Ovary (tissue), 9 donors: Measurements from ENCODE around the gene MTERF4. TPM values are rescaled to one million over a fixed set of nuclear protein-coding genes. Genes with fewer than 3 reads are reported as not detected.

ENCODE experiments used
- DNase-seq, 5 donors: peaks; one replicate each; pipeline ENCODE4 v3.0.0-alpha.2; 2019 to 2020
- H3K27ac ChIP-seq, 2 donors: fragments of 200-600 bp; one replicate each; pipeline versions ENCODE4 v1.5.1 to v1.8.0; 2019 to 2022
- H3K27me3 ChIP-seq: fragments of 200-600 bp; one replicate; pipeline ENCODE4 v1.8.0; 2022
- H3K36me3 ChIP-seq: fragments of 200-600 bp; sonication (generic); one replicate; pipeline ENCODE4 v1.5.1; 2019
- H3K4me1 ChIP-seq: one replicate; pipeline ENCODE4 v1.8.1; 2013; ENCODE audit warnings: mild to moderate bottlenecking, moderate library complexity; ENCODE audit not compliant: insufficient read depth
- H3K4me3 ChIP-seq: fragments of 200-600 bp; sonication (generic); one replicate; pipeline ENCODE4 v1.5.1; 2017
- H3K9me3 ChIP-seq, 2 donors: fragments of 200-600 bp in 1 of 2; sonication (generic) in 1 of 2; one replicate each; pipeline versions ENCODE4 v1.5.1 to v1.8.1; 2013 to 2019; ENCODE audit warnings: mild to moderate bottlenecking in 1 of 2, moderate library complexity in 1 of 2
- EP300 ChIP-seq: sonication (generic); formaldehyde crosslinking; IDR thresholded peaks from one replicate; pipeline ENCODE4 v1.6.1; 2017; ENCODE audit warnings: antibody characterized with exemption
- POLR2A ChIP-seq: fragments of 450-650 bp; IDR thresholded peaks from one replicate; pipeline ENCODE4 v1.6.1; 2017; ENCODE audit warnings: antibody characterized with exemption, mild to moderate bottlenecking, moderate library complexity
- WGBS, 3 donors: extraction: QIAGEN DNeasy Blood & Tissue Kit in 1 of 3; methylation state at CpG; one replicate each; pipeline versions ENCODE4 v1.1.5 to v1.1.7; 2013 to 2017; 5-methylcytosine and 5-hydroxymethylcytosine counted together
- intact Hi-C, 4 donors: fragments of 100-400 bp; cut with DNase I; formaldehyde crosslinking; loops; one replicate each; pipeline versions ENCODE4 v1.11.0 to v1.15.1; 2022 to 2023
- polyA plus RNA-seq, 2 donors: library from polyadenylated mRNA; stranded (reverse); fragments of 200-250 nt in 1 of 2; fragments of 350-450 nt in 1 of 2; fragmentation: Illumina TruSeq in 1 of 2; extraction: RNeasy Lipid Tissue Mini Kit (QIAGEN cat#74804) in 1 of 2; gene quantifications; one replicate each; pipeline ENCODE4 v1.2.3, GENCODE V29; 2013 to 2014
- total RNA-seq, 7 donors: library from RNA; depleted of rRNA in 2 of 7; stranded (reverse); fragments of >200 nt in 2 of 7; fragmentation: NEBNext Ultra II Directional in 3 of 7; extraction: Animal tissue kit (Norgen Biotek cat#: 25700) in 3 of 7; gene quantifications; one replicate each; pipeline versions ENCODE4 v1.1.0 to v1.2.4, GENCODE V29; 2016 to 2023
- TF ChIP-seq, protein P1 (sequence below), 3 donors: fragments of 450-650 bp in 2 of 3; fragments of 200-600 bp in 1 of 3; IDR thresholded peaks; one replicate each; pipeline versions ENCODE4 v1.5.1 to v1.8.0; 2016 to 2022; ENCODE audit warnings: antibody characterized with exemption in 3 of 3, mild to moderate bottlenecking in 1 of 3
- donor health status: DM: no; HTN: no; CAD: no; lungs with moderate emphysema.
- donor health status: DM: no; HTN: no; CAD: no.
- donor health status: Bipolar disorder and iron deficiency.
- donor health status: DM: yes; HTN: yes; CAD: no.
- donor health status: DM: no; HTN: no; CAD: no.
- donor health status: DM: yes; HTN: yes; CAD: no.

MTERF4 gene
- total and polyA plus RNA-seq, 9 donors, result 24.8 to 60.7 (median 41.6) TPM

- 77 to 82% (median 81%) methylated on average over 14 of the region's 14 CpGs for WGBS, 3 donors
- intact Hi-C loops, result no loop called here
- Histone ChIP-seq H3K4me1 (peaks cover 4% of the 10 kb centered on the region), H3K9me3 (no peaks in the 10 kb centered on the region), H3K36me3 (no peaks in the 10 kb centered on the region), H3K4me3 (no peak overlapping the region), H3K27me3 (no peaks in the 10 kb centered on the region), H3K27ac (no peak overlapping the region)
- TF ChIP-seq POLR2A (no peak), EP300 (no peak)
- TF ChIP-seq, protein P1, sequence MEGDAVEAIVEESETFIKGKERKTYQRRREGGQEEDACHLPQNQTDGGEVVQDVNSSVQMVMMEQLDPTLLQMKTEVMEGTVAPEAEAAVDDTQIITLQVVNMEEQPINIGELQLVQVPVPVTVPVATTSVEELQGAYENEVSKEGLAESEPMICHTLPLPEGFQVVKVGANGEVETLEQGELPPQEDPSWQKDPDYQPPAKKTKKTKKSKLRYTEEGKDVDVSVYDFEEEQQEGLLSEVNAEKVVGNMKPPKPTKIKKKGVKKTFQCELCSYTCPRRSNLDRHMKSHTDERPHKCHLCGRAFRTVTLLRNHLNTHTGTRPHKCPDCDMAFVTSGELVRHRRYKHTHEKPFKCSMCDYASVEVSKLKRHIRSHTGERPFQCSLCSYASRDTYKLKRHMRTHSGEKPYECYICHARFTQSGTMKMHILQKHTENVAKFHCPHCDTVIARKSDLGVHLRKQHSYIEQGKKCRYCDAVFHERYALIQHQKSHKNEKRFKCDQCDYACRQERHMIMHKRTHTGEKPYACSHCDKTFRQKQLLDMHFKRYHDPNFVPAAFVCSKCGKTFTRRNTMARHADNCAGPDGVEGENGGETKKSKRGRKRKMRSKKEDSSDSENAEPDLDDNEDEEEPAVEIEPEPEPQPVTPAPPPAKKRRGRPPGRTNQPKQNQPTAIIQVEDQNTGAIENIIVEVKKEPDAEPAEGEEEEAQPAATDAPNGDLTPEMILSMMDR (IDR thresholded peaks at IDR 0.05), result no peak
- no peak for DNase-seq
Observed at GRCh38 chr2:241082341-241083090, 19.6 kb downstream of the MTERF4 start.

DNA sequence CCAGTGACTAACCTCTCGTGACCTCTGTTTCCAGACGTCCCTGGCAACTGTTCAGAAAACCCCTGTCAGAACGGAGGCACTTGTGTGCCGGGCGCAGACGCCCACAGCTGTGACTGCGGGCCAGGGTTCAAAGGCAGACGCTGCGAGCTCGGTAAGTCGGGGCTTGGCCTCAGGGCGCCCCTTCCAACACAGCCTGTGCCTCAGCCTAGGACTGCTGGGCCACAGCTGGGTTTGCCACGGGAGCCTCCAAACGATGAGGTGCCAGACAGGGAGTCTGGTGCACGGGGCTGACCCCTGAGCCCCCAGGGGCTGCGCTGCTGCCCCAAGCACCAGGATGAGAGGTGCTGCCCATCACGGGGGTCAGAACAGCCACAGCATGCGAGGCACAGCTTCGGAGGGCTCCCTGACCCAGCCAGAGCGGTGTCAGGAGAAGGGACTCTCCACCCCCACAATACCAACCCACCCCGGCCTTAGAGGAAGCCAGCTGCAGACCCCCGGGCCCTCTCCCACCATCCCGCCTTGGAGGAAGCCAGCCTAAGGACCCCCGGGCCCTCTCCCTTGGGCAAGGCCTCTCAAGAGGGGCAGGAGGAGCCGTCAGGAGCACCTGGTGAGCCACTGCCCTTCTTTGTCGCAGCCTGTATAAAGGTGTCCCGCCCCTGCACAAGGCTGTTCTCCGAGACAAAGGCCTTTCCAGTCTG, 20.3 kb downstream of the MTERF4 start:
- H3K27ac ChIP-seq, result peak overlapping the region in 1 of 2 donors; percentile 7
- intact Hi-C loops, result no loop called here
- no peak for DNase-seq
- no peaks in the 10 kb centered on the region for H3K36me3 ChIP-seq
- H3K4me3 ChIP-seq, result no peak overlapping the region
- 53 to 66% (median 53%) methylated on average over 26 to 28 of the region's 28 CpGs for WGBS, 3 donors
- TF ChIP-seq POLR2A (no peak), EP300 (no peak)
- TF ChIP-seq, protein P1 (IDR thresholded peaks at IDR 0.05), result no peak
- H3K27me3 ChIP-seq, result no peaks in the 10 kb centered on the region
- no peaks in the 10 kb centered on the region for H3K9me3 ChIP-seq
- peaks cover 4% of the 10 kb centered on the region for H3K4me1 ChIP-seq

- no peak for DNase-seq
- H3K4me1 ChIP-seq, result peaks cover 4% of the 10 kb centered on the region
- H3K4me3 ChIP-seq, result no peak overlapping the region
- no peak overlapping the region for H3K27ac ChIP-seq
- intact Hi-C loops, result no loop called here
- no peak for TF ChIP-seq POLR2A
- TF ChIP-seq EP300, result no peak
- TF ChIP-seq, protein P1 (IDR thresholded peaks at IDR 0.05), result no peak
- no peaks in the 10 kb centered on the region for H3K27me3 ChIP-seq
- WGBS, 3 donors, result 20 to 30% (median 26%) methylated on average over 9 of the region's 9 CpGs
- no peaks in the 10 kb centered on the region for H3K9me3 ChIP-seq
- no peaks in the 10 kb centered on the region for H3K36me3 ChIP-seq
Observed at GRCh38 chr2:241081190-241081642, 20.9 kb downstream of the MTERF4 start.

GRCh38 chr2:241080405-241081189, 21.5 kb downstream of the MTERF4 start:
- Histone ChIP-seq H3K36me3 (no peaks in the 10 kb centered on the region), H3K9me3 (no peaks in the 10 kb centered on the region), H3K27ac (no peak overlapping the region), H3K4me1 (peaks cover 4% of the 10 kb centered on the region), H3K4me3 (no peak overlapping the region), H3K27me3 (no peaks in the 10 kb centered on the region)
- whole genome bisulfite sequencing, 3 donors, result 66 to 73% (median 73%) methylated on average over 18 of the region's 18 CpGs
- intact Hi-C loops, result no loop called here
- no peak for TF ChIP-seq POLR2A
- TF ChIP-seq, protein P1 (IDR thresholded peaks at IDR 0.05), result no peak
- no peak for DNase-seq
